Stomach (tissue), 4 donors: ENCODE results near the gene DIPK1A.

Experiments used
- CTCF ChIP-seq, 7 experiments: fragments of 450-650 bp in 4 of 7; fragments of 200-600 bp in 3 of 7; sonication (generic) in 3 of 7; IDR thresholded peaks; one replicate each; pipeline ENCODE4 v1.5.1; 2016 to 2019; ENCODE audit warnings: antibody characterized with exemption in 7 of 7, control low read depth in 2 of 7, mild to moderate bottlenecking in 1 of 7
- POLR2AphosphoS5 ChIP-seq, 3 donors: sonication (generic); formaldehyde crosslinking; IDR thresholded peaks; one replicate each; pipeline ENCODE4 v1.6.1; 2016; ENCODE audit warnings: antibody characterized with exemption in 3 of 3

- TF ChIP-seq CTCF (IDR thresholded peaks at IDR 0.05): no peak
- TF ChIP-seq POLR2AphosphoS5 (IDR thresholded peaks at IDR 0.05): no peak
Observed at GRCh38 chr1:92842082-92843045, 118.9 kb downstream of the DIPK1A start.
